ENCODE measurements around the gene CENPM.

Gene CENPM

GRCh38 chr22:41908411-41909309 is 38.3 kb downstream of the CENPM start:
- intact Hi-C loops (cut with DNase I), result no loop called here
- peak in 2 of 42 donors; percentile 36 to 54 for DNase-seq

DNA sequence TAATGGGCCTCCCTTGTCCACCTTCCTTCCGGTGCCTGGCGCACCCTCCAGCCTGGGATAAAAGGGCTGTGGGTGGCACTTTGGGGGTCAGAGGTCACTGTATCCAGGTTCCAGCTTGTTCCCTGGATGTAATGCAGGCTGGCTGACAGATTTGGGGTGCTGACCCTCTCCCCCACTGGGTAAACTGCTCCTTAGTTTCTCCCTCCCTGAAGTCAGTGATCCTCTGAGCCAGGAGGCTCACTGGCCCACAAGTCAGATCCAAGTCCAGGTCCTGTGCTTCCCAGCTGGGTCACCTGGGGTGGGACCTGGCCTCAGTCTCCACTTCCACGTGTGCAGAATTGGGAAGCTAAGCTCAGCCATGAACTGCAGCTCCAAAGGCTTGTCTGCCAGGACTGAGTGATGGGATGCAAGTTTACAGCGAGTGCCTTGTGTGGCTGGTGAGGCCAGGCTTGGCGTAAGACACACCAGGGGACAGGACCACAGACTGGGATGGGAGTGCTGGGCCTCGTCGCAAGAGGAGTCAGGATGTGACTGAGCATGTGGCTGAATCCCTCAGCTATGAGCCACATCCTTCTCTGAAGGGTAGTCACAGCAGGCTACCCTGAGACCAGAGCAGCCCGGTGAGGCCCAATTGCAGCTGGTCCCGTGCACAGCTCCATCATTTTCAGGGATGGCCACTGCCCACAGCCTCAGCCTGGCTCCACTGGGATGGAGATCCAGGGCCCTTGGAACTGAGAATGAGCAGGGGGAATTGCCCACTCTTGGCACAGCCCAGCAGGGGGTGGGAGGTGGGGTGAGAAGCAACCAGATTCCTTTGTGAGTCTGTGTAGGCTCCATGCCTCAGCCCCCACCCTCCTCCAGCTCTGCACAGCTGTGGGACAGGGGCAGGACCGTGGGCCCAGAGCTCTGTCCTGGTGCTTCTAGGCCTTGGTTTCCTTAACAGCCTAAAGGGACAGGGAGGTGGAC is 39.2 kb downstream of the CENPM start:
- no peak for DNase-seq
- intact Hi-C loops (cut with DNase I), result no loop called here

GRCh38 chr22:41906822-41907221 is 40.1 kb downstream of the CENPM start:
- no peak for DNase-seq

DNA sequence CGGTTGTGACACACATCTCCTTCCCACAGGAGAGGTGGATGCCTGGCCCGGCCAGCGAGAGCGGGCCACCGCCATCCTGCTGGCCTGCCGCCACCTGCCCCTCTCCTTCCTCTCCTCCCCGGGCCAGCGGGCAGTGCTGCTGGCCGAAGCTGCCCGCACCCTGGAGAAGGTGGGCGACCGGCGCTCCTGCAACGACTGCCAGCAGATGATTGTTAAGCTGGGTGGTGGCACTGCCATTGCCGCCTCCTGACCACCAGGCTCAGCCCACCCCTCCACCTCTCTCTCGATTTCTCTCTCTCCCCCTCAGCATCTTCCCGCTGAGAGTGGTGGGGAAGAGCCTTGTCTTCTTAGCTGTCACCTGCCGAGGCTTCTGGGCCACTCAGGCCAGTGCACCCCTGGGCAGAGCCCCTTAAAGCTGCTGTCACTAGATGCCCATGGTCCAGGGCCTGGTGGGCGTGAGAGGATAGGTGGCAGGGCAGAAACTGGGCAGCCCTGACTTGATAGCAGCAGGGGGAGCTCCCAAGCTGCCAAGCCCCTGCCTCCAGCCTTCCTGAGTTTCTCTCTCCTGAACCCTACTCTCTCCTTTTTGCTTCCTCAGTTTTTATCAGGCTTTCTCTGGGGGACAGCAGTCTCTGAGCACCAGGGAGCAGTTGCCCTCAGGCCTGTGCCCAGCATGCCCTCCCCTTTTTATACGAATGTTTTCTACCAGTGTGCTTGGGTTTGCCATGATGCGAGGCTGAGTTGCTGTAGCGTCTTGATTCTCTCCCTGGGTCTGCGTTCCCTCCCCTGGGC is 41.3 kb downstream of the CENPM start:
- intact Hi-C loops (cut with DNase I), result no loop called here

More at GRCh38 chr22:41906822-41907221, 40.1 kb downstream of the CENPM start:
- intact Hi-C loops (cut with DNase I), result no loop called here

DNA sequence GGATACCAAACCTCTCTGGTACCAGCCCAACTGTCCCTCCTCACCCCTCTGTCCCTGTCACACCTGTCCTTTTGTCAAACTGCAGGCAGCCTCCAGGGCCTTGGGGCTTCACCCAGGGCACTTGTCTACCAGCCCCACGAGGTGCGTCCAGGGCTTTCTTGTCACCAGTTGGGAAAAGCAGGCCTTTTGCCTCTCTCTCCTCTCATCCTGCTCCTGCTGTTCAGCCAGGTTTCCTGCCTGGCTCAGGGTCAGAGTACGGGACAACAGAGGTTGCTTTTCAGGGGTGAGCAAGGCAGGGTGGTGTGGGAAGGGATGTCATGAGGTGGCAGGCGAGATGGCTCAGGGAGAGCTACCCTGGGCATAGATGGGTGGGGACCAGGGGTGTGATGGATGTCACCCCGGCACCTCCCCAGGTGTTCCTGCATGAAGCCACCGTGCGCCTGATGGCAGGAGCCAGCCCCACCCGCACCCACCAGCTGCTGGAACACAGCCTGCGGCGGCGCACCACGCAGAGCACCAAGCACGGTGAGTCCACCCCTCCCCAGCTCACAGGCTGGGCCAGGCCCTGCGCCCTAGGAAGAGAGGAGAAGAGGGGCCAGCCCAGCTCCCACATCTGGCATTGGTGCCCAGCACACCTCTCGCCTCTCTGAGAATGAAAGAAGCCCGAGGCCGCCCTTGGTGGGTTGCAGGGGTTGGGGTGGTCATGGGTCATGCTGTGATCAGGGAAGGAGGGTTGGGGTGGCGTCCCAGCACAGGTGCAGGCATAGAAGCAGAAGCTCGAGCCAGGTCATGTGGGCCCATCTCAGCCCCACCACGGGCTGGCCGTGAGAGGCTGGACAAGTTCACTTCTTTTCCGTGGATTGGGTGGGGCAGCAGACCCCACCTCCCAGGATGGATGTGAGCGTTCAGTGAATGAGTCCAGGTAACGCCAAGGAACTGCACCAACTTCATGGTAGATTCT is 42.2 kb downstream of the CENPM start:
- no peak for DNase-seq
- intact Hi-C loops (cut with DNase I), result no loop called here

More for the DNA sequence above, 41.3 kb downstream of the CENPM start:
- DNase-seq, result no peak

GRCh38 chr22:41902932-41903421 is 44.0 kb downstream of the CENPM start:
- intact Hi-C loops (cut with DNase I), result no loop called here
- DNase-seq, result no peak

GRCh38 chr22:41902016-41902415 is 44.9 kb downstream of the CENPM start:
- intact Hi-C loops (cut with DNase I), result no loop called here
- DNase-seq, result no peak

GRCh38 chr22:41900652-41901312 is 46.2 kb downstream of the CENPM start:
- intact Hi-C loops (cut with DNase I), result no loop called here
- DNase-seq, result no peak

DNA sequence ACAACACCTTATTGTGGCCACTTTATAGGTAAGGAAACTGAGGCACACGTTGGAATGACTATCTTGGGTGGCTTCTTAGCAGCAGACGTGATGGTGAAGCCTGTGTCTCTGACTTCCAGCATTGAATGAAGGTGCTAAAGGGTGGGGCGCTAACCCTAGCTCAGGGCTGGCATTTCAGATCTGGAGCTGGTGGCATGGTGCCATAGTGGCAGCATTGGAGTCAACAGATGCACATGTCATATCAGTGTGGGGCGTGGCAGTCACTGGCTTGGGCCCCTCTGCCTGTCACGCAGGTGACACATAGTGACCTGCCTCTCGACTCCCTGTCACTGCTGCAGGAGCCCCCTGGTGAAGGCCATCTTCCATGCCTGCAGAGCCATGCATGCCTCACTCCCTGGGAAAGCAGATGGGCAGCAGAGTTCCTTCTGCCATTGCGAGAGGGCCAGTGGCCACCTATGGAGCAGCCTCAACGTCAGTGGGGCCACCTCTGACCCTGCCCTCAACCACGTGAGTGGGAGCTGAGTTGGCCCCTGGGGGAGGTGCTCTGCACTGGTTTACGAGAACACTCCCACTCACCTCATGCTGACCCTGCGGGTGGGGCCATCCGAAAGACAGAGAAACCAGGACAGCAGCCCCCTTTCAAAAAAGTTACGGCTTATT is 46.8 kb downstream of the CENPM start:
- DNase-seq, result no peak
- intact Hi-C loops (cut with DNase I), result no loop called here

DNA sequence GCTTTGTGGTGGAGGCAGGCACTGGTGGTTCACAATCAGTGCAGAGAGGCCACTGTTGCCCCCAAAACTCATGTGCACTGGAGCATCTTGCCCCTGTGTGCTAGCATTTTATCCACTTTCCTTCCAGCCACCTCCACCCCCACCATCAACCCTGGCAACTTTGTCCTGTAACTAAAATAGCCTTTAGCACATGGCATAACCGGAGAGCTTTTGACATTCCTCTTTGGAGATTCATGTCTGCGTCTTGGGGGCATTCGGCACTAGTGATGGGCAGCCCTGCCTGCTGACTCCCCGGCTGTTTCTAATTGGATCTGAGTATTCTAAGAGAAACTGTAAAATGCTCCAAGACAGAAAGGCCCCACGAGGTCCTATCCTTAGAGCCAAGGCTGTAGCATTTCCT is 47.8 kb downstream of the CENPM start:
- DNase-seq, result no peak
- intact Hi-C loops (cut with DNase I), result no loop called here

- intact Hi-C loops (cut with DNase I), result no loop called here
- DNase-seq, result no peak
Observed at GRCh38 chr22:41898645-41899044, 48.3 kb downstream of the CENPM start.

DNA sequence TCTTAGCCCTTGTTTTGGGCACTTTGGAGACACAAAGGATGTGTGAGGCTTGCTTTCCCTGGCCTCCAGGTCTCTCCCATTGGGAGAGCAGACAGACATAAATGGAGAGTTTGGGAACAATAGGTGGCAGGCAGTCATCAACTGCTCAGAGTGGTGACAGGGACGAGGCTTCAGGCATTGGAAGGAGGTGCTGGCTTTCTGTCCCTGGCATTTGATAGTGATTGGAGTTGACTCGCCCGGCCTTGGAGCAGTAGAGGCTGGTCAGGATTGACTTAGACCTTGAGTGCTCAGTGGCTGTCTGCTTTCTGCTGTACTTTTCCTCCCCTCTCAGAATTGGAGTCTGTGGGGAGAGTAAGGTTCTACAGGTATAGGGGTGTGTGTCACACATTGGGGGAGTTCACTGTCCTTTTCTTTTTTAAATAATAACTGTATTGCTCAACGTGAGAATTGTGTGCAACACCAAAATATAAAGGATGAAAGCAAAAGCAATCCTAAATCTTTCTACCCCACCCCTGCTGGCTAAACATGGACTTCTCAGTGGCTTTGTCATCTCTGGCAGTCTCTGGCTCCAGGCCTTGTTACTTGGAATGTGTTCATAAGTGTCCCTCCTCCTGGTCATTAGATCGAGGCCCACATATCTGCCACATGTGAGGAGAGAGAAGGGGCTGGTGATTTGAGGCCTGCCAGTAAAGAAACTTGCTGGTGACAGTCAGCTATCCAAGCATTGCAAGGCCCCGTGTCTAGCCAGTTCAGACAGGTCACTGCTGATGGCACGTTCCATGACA is 53.2 kb downstream of the CENPM start:
- DNase-seq, result no peak
- intact Hi-C loops (cut with DNase I), result no loop called here

DNA sequence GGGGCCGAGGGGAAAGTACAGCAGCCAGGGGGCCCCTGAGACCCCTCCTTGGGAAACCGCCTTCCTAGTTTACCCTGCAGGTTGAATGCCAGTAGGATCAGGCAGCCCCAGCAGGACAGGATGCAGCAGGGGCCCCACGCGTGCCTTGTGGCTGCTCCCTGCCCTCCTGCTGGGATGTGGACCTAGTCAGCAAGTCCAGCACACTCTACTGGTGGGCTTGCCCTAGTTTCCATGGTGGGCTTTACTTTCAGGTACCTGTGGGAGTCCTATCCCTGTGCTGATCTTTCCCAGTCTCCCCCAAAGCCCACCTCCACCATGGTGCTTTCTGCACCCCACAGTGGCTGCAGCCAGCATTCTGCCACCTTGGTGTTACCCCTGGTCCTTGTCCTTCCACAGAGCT is 54.2 kb downstream of the CENPM start:
- intact Hi-C loops (cut with DNase I), result no loop called here
- no peak for DNase-seq

DNA sequence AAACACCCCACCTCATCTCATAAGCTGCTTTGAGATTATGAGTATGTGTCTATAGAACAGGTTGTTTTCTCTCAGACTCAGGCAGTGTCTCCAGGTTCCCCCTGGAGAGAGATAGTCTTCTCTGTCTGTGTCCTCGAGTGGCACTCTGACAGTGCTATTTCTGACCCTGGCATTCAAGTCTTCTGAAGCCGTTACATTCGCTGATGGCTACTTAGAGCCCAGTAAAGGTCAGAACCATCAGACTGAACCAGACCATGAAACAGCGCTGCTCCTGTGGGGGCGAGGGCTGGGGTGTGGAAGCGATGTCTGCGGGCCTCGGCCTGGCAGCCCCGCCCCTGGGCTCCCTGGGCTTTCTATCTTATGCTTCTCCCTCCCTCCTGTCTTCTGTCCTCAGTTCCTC is 55.5 kb downstream of the CENPM start:
- no peak for DNase-seq
- intact Hi-C loops (cut with DNase I), result no loop called here

Data from head of caudate nucleus (tissue), 42 donors.